Mesodermal cell (in vitro differentiated cells): ENCODE measurements around the gene CFAP141.
A peak's percentile ranks its signal among the peaks of the same experiment; 100 is the strongest.

ENCODE experiments used
- H3K27ac ChIP-seq: 2 replicates; pipeline ENCODE4 v1.7.0; 2013; ENCODE audit warnings: mild to moderate bottlenecking, low read depth, low read length, moderate library complexity; ENCODE audit not compliant: severe bottlenecking
- H3K36me3 ChIP-seq: 2 replicates; pipeline ENCODE4 v1.7.1; 2013; ENCODE audit warnings: mild to moderate bottlenecking, low read length, moderate library complexity; ENCODE audit not compliant: control insufficient read depth, insufficient read depth
- H3K4me1 ChIP-seq: one replicate; pipeline ENCODE4 v1.7.1; 2013; ENCODE audit warnings: mild to moderate bottlenecking, low read length; ENCODE audit not compliant: insufficient read depth, control insufficient read depth, poor library complexity, severe bottlenecking
- H3K4me3 ChIP-seq: 2 replicates; pipeline ENCODE4 v1.7.0; 2013; ENCODE audit warnings: low read length, control low read depth, mild to moderate bottlenecking; ENCODE audit not compliant: insufficient read depth, poor library complexity, severe bottlenecking; ENCODE audit errors: extremely low read depth
- H3K9me3 ChIP-seq: 2 replicates; pipeline ENCODE4 v1.7.1; 2013; ENCODE audit warnings: mild to moderate bottlenecking, low read length, moderate library complexity; ENCODE audit not compliant: control insufficient read depth
- WGBS, 2 experiments: methylation state at CpG; one replicate each; pipeline ENCODE4 v1.1.5; 2013; ENCODE audit warnings: missing lambda C conversion rate in 2 of 2; ENCODE audit not compliant: insufficient coverage in 2 of 2; 5-methylcytosine and 5-hydroxymethylcytosine counted together

Gene CFAP141

DNA sequence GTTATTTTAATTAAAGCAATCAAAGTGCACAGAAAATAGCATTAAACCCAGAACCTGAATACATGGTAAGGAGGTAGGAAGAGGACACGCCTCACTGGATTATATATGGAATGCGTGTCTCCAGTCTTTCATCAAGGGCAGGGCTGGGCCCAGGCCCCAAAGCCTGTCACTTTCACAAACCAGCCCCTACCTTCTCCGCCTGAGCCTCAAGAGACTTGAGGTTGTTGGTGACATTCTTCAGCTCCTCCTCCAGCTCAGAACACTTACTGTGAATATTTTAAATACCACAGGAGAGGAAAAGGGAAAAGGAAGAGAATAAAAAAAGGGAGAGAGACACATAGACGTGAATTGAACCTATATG, 34.9 kb downstream of the CFAP141 start:
- Histone ChIP-seq H3K9me3 (no peaks in the 10 kb centered on the region), H3K4me3 (no peak overlapping the region), H3K36me3 (peaks cover 97% of the 10 kb centered on the region), H3K4me1 (peaks cover 3% of the 10 kb centered on the region), H3K27ac (no peak overlapping the region)
- 100% methylated on average over 2 of the region's 4 CpGs for WGBS, 2 experiments

DNA sequence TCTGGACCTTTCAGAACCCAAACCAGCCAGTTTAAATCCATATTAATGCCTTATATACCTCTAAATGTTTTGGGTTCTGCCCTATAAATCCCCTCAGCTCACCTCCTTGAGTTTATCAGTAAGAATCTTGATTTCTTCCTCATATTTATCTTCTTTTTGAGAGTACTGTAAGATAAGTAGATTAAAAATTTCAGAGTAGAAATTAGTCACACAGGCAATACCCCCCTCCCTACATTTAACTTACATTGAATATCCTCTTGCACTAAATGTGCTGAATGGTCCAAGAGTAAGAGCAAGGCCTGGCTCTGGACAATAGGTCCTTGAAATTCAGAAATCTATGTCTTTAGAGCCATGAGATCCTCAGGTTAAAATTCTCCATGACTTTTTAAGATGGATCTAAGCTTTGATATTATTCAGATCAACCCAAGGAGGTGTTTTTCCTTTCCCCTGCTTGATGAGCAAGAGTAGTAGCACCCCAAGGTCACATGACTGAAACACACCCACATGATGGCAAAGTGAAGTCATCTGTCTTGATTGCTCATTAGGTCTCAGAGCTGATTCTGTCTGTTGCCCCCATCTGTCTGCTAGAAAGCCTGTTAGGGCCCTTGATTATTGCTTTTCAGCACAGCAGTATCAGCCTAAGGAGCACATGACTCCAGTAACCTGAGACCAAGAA, 35.4 kb downstream of the CFAP141 start:
- Histone ChIP-seq H3K4me3 (no peak overlapping the region), H3K27ac (no peak overlapping the region), H3K9me3 (no peaks in the 10 kb centered on the region), H3K36me3 (peaks cover 97% of the 10 kb centered on the region), H3K4me1 (no peaks in the 10 kb centered on the region)

DNA sequence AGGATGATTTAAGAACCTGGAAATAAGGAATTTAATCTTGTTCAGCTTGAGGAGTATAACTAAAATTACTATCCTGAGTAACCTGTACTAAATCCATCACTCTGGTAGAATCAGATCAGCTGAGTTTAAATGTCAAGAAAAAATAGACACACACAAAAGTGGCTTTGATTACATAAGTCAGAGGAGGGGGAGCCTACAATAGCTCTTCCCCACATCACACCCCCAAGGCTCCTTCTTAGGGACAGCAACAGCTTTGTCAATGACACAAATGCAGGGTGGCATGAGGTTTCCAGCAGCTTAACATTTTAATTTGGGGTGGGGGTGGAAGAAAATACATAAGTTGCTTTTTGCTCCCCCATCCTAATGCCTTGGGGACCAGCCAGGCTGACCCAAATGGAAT, 38.7 kb downstream of the CFAP141 start:
- Histone ChIP-seq H3K4me1 (no peaks in the 10 kb centered on the region), H3K4me3 (no peak overlapping the region), H3K36me3 (peaks cover 100% of the 10 kb centered on the region), H3K27ac (no peak overlapping the region), H3K9me3 (no peaks in the 10 kb centered on the region)

DNA sequence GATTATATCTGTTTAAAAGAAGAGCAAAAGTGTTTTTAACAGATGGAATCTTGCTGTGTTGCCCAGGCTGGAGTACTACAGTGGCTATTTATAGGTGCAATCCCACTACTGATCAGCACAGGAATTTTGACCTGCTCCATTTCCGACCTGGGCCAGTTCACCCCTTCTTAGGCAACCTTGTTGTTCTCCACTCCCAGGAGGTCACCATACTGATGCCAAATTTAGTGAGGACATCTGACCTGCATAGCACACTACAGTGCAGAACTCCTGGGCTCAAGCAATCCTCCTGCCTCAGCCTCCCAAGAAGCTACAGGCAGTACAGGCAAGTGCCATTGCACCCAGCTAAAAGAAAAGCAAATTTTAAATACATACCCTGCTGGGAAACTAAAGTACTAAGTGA, 39.9 kb downstream of the CFAP141 start:
- H3K9me3 ChIP-seq: no peaks in the 10 kb centered on the region
- no peak overlapping the region for H3K4me3 ChIP-seq
- 100% methylated on average over 1 of the region's 1 CpG for WGBS, 2 experiments
- H3K4me1 ChIP-seq: no peaks in the 10 kb centered on the region
- H3K27ac ChIP-seq: no peak overlapping the region
- peaks cover 100% of the 10 kb centered on the region for H3K36me3 ChIP-seq

DNA sequence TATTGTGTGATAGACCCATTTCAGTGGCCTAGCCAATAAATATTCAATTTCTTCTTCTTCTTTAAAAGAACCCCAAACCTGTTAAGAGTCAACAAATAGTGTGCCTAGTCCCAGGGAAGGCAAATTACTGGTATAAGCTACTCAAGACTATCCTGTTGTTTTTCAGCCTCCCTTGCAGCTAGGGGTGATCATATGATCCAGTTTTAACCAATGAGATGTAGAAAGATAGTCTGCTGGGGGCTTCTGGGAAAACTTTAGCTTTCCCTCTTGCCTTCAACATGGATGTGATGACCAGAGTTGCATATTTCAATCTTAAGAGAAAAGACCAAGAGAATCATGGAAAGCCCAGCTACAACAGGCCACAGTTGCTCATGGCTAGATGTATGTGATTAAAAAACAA, 46.6 kb downstream of the CFAP141 start:
- Histone ChIP-seq H3K4me1 (peaks cover 19% of the 10 kb centered on the region), H3K27ac (no peak overlapping the region), H3K4me3 (no peak overlapping the region), H3K9me3 (no peaks in the 10 kb centered on the region), H3K36me3 (peaks cover 100% of the 10 kb centered on the region)

DNA sequence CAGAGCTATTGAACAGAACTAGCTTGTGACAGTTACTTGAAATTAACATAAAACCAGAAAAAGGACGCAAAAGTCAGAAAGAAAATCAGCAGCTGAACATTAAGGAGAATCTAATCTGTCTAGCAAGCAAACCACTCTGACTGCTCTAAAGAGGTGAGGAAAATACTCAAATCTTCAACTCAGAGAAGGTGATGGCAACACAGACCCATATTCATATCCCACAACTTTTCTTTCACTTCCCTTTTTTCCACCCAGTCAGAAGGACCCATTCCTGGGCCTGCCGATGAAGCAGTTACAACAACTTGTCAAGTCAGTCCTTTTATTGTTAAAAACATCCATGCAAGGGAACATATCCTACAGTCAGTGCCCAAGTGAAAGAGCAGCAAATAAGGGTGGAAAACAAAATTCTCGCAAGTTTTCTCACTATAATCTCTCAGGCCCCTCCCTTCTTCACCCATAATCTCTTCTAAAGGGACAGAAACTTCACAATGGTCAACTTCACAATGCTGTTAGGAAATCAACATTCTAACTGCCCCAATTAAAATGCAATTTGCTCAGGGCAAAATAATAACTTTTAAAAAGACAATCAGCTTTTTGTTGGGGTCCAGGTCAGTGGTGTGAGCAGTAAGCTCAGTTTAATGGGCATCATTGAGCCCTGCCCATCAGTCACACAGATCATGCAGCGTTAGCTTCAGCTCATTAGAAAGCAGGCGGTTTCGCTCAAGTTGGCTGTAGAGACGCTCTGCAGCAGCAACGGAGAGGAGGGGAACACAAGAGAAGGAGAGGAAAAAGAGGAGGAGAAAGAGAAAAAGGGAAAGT, 47.6 kb downstream of the CFAP141 start:
- Histone ChIP-seq H3K27ac (peak overlapping the region; percentile 69), H3K36me3 (peaks cover 99% of the 10 kb centered on the region)

DNA sequence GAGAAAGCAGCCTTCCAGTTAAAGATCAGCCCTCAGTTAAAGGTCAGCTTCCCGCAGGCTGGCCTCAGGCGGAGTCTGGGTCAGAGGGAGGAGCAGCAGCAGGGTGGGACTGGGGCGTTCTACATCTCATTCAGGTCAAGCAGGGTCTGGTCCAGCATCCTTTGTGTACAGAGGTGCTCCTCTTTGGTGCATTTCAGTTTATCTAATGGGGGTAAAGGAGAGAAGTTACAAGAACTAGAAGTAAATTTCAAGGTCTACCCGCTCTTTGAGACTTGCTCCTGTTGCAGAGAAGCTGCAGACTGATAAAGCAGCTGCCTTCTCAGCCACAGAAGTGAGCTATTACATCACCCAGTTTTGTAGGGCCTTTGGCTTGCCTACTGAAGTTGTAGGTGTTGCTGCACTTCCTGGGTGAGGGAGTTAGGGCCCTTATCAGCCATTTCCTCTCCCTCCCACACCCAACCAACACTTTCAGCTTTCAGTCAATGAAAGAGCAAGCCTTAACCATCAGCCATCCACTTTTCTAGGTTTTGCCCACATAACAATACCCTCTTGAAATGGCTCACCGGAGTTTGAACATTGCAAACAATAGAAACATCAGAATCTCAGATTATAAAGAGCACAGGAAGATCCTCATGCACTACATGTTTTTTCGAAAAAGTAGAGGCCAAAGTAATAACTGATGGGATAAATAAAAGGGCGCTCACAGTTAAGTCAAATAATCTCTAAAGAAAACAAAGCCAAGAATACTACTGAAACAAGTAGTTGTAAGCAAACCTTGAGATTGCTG, 48.4 kb downstream of the CFAP141 start:
- H3K4me3 ChIP-seq: no peak overlapping the region
- peaks cover 91% of the 10 kb centered on the region for H3K36me3 ChIP-seq
- WGBS, 2 experiments: 71 to 100% methylated on average over 2 to 3 of the region's 7 CpGs
- peak overlapping the region; percentile 69 for H3K27ac ChIP-seq
- no peaks in the 10 kb centered on the region for H3K9me3 ChIP-seq
- H3K4me1 ChIP-seq: peaks cover 19% of the 10 kb centered on the region

More for the DNA sequence above, 47.6 kb downstream of the CFAP141 start:
- 94 to 97% methylated on average over 8 of the region's 8 CpGs for WGBS, 2 experiments
- no peaks in the 10 kb centered on the region for H3K9me3 ChIP-seq
- no peak overlapping the region for H3K4me3 ChIP-seq
- H3K4me1 ChIP-seq: peaks cover 19% of the 10 kb centered on the region

DNA sequence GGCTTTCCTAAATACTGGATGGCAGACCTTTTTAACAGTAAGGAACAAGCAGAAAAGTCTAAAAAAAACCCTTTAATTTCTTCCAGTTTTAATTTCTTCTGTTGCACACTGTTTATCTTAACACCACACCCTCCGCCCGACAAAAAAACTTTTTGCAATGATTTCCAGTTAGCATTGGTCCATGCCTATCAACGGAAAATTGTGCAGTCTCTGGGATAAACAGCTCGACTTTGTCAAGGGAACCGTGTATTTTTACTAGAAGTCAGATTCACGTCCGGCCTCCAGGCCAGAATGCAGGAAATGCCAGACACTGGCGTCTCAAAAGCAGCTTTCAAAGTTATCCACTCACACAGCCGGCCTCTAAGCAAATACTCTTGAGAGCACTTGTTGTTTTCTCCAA, 50.9 kb downstream of the CFAP141 start:
- peaks cover 19% of the 10 kb centered on the region for H3K4me1 ChIP-seq

DNA sequence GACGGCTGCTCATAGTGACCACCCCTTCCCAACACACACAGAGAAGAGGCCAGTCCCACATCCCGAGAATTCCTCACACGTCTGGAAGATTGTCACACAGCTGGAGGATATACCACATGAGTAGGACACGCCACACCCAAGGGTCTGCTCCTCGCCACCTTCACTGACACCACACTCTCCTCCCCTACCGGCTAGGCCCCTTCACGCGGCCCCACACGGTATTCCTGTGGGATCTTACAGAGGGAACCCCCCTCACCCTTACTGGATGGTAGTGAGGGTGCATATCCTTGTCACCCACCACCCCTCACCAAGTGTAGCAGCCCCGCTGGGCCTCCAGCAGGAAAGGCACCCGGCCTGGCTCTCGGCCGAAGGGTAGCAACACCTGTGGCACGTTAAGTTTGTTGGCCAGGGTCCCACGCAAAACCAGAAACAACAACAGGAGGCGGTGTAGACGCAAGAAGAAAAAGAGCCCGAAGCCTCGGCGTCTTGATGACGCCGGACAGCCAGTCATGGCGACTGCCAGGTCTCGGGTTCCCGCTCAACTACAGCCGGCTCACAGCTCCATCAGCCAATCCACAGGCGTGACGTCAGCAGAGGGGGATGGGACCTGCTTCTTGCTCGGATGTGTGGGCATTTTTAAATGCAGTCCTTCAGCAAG, 51.5 kb downstream of the CFAP141 start, which contains the start of gene NUP210L:
NUP210L (minus strand) TSS at position 540 of the 658 bp plus-strand sequence.
- no peak within 1 kb of the TSS for H3K4me3 ChIP-seq
- 88 to 95% methylated on average over 19 to 23 of the region's 29 CpGs for WGBS, 2 experiments
- no peaks in the 10 kb centered on the region for H3K9me3 ChIP-seq

More for the DNA sequence above, 50.9 kb downstream of the CFAP141 start:
- Histone ChIP-seq H3K9me3 (no peaks in the 10 kb centered on the region), H3K4me3 (no peak overlapping the region), H3K36me3 (peaks cover 67% of the 10 kb centered on the region), H3K27ac (peak overlapping the region; percentile 73)
- WGBS, 2 experiments: 90 to 96% methylated on average over 8 to 9 of the region's 9 CpGs

DNA sequence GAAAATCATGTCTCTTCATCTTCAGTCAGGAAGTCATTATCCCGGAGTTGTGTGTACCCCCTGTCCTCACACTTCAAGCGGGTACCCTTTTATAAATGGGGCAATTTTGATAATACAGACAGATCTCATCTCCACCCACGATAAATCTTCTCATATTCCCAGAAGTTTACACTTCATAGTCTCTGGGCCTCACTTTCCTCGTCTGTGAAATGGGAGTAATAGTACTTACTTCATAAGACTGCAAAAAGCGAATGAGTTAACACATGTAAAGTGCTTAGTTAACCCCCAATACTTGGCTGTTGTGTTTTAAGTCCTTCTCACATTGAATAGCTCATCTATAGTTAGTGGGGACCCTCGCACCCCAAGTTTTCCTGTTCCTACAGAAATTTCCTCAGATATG, 52.1 kb downstream of the CFAP141 start:
- WGBS, 2 experiments: 94 to 100% methylated on average over 2 to 3 of the region's 6 CpGs
- Histone ChIP-seq H3K36me3 (peaks cover 55% of the 10 kb centered on the region), H3K9me3 (no peaks in the 10 kb centered on the region), H3K4me1 (peaks cover 19% of the 10 kb centered on the region), H3K27ac (no peak overlapping the region), H3K4me3 (no peak overlapping the region)

More for the DNA sequence above, 51.5 kb downstream of the CFAP141 start, which contains the start of gene NUP210L:
- peak within 1 kb of the TSS; percentile 73 for H3K27ac ChIP-seq
- peaks cover 61% of the 10 kb centered on the region for H3K36me3 ChIP-seq
- H3K4me1 ChIP-seq: peaks cover 19% of the 10 kb centered on the region
